ENCODE results near the gene EHD4.

EHD4 gene

GRCh38 chr15:41860049-41860828 lies 112.1 kb downstream of the EHD4 start:
- no peak for DNase-seq (ENCODE audit: low read depth)

DNA sequence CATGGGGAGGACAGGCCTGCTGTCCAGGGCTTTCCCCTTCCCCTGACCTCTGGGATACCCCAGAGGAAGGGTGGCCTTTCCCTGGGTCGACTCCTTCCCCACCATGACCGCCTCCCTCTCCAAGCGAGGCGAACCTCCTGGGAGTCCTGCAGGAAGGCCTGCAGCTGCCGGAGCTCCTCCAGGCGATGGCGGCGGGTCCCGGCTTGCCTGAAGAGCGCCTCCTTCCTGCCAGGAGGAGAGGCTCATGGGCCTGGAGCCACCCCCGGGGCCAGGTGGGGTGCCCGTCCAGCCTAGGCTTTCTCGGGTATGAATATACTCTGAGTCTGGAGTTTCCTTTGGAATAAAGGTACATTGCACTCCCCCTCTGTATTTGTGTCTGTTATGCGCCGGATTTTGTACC lies 113.6 kb downstream of the EHD4 start:
- no peak for DNase-seq (ENCODE audit: low read depth)

GRCh38 chr15:41857316-41857715 lies 115.0 kb downstream of the EHD4 start:
- DNase-seq (ENCODE audit: low read depth): no peak

GRCh38 chr15:41856716-41857115 lies 115.6 kb downstream of the EHD4 start:
- no peak for DNase-seq (ENCODE audit: low read depth)

DNA sequence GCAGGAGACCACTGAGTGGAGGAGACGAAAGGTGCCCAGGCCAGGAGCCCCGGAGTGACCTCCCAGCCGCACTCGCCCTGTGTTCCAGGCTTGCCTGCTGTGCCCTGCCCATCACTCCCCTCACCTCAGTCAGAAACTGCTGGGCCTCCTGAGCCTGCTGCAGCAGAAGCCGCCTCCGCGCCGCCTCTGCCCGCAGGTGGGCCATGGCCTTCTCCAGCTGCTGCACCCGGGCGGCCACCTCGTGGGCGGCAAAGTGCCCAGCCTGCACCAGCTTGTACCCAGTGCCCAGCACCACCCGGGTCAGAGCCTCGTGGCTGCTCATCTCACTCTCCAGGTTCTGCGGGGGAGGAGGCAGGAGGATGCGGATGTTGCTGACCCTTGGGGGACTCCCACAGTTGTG lies 116.1 kb downstream of the EHD4 start:
- no peak for DNase-seq (ENCODE audit: low read depth)

DNA sequence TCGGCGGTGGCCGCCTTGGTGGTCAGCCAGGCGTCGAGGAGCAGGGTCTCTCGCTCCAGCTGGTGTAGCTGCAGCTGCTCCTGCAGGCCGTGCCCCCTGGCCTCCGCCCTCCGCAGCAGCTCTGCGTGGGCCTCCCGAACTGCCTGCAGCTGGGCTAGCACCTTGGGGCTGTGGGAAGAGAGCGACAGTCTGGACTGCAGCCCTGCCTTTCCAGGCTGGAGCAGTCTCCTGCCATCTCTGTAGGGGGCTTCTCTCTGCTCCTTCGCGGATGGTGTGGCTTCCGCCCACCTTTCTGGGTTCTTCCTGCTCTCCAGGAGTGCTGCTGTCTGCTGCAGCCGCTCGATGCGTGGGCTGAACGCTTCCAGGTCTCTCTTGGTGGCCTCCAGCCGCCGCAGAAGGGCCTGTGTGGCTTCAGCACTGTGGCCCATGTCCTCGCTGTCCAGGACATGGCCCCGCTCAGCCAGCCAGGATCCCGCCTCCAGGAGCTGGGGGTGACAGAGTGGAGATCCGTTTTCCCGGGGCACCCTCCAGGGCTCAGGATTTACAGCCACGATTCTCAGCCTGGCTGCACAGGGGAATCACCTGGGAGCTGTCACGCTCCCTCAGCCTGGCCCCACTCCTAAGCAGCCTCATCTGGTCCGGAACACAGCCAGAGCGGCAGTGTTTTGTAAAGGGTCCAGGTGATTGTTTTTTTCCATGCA lies 116.9 kb downstream of the EHD4 start:
- DNase-seq (ENCODE audit: low read depth): no peak

DNA sequence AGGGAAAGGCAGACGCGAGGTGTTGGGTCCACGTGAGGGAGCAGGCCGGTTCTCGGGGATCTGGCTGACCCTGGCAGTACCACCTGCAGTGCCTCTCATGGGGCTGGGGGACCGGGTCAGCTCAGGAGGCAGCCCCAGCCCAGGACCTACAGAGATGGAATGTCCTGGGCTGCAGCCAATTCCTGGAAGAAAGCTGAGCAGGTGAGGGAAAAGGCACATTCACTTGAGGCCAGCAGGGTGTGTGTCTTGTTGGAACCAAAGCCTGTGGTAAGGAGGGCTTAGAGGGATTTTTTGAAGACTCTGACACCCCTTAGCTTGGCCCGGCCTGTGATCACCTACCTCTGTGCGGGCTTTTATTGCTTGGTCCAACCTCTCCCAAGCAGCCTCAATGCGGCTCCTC lies 117.9 kb downstream of the EHD4 start:
- DNase-seq (ENCODE audit: low read depth): no peak

- DNase-seq (ENCODE audit: low read depth): no peak
These were observed 118.5 kb downstream of the EHD4 start for GRCh38 chr15:41853831-41854230.

GRCh38 chr15:41852736-41853590 lies 119.4 kb downstream of the EHD4 start:
- no peak for DNase-seq (ENCODE audit: low read depth)

DNA sequence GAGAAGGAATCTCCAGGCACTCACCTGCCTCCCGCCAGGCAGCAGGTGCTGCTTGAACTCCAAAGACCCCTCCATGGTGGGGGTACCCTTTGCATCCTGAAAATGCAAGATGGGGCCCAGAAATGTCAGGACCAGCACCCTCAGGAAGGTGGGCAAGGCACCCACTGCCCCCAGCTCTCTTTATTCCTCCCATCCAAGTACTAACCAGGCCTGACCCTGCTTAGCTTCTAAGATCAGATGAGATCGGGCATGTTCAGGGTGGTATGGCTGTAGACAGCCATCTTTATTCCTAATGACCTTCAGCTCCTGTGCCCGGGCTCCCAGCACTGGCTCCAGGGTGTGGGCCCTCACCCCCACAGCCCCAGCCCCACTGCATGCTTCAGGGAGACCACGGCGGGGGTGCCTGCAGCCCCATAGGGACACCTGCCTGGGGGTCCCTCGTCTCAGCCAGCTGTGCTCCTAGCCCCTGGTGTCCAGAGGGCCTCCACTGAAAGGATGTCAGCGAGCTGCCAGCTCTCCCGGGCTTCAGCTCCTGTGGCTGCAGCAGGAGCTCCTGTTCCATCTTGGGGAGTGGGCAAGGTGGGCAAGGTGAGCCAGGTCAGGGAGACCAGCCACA lies 120.5 kb downstream of the EHD4 start:
- no peak for DNase-seq (ENCODE audit: low read depth)

- DNase-seq (ENCODE audit: low read depth): no peak
These were observed 121.2 kb downstream of the EHD4 start for GRCh38 chr15:41851167-41851523.

DNA sequence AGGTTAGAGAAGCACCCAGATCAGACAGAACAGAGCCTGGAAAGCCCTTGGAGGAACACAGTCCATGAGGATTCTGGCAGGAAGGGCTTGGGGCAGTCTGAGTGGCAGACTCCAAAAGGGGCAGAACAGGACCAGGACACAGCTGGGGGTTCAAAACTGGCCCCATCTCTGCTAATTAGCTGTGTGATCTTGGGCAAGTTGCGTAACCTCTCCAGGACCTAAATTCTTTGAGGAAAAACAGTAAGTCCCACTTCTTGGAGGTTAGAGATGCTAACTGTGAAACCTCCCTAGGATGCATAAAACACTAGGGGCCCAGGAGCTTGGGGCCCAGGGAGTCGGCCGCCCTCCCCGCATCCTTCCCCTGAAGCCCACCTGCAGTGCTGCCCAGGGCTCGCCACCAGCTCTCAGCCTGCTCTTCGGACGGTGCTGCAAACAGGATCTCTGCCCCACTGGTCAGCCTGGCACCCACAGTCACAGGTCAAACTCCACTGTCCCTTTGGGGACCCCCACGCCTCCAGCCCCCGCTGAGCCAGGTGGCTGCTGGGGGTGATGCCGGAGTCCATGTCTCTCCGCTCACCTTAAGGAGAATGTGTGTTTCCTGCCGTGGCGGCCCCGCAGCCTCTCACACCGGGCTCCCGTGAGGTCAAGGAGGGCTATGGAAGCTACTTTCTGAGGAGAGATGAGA lies 121.7 kb downstream of the EHD4 start:
- no peak for DNase-seq (ENCODE audit: low read depth)

GRCh38 chr15:41849861-41850260 lies 122.5 kb downstream of the EHD4 start:
- no peak for DNase-seq (ENCODE audit: low read depth)

- DNase-seq (ENCODE audit: low read depth): no peak
These were observed 123.2 kb downstream of the EHD4 start for GRCh38 chr15:41849204-41849603.

- no peak for DNase-seq (ENCODE audit: low read depth)
These were observed 123.7 kb downstream of the EHD4 start for GRCh38 chr15:41848631-41849030.

DNA sequence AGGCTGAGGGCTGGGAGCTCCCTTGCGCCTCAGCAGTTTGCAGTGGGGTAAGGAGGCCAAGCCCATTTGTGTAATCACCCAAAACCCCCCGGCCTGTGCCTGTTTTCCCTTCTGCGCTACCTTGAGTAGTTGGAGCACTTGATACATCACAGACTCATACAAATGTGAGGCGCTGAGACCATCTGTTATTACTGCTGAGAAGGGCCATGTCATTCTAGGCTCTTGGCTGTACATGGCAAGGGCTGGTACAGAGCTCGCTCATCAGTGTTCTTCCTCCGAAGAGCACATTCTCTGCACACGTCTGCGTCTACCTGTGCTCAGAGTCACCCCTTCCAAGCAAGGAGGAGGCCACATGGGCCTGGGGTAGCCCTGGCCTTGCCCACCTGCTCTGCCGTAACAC lies 124.4 kb downstream of the EHD4 start:
- no peak for DNase-seq (ENCODE audit: low read depth)

DNA sequence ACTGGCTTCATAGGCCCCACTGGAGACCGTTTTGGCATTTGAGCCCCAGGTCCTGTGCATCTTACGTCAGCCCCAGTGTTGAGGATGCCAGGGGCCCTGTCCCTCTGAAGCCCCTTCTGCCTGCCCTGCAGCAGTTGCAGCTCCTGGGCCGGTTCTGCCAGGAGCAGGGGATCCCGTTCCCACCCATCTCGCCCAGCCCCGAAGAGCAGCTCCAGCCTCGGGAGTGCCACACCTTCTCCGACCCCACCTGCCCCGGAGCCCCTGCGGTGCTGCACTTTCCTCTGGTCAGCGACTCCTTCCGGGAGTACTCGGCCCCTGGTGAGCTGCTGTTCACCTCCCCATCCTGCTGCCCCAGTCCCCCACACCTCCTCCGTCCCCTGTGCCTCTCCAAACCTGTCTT lies 125.2 kb downstream of the EHD4 start:
- DNase-seq (ENCODE audit: low read depth): no peak
